SIG-M5 (cell line): ENCODE results near the gene CABP2.
"Not testable (repeated sequence)": the region's sequence is repeated elsewhere in the genome, so short reads cannot be mapped to it uniquely, and the experiment has no call there.

Experiments used
- DNase-seq: peaks from one replicate; lab custom pipeline; 2025; lab: John Stamatoyannopoulos, UW

CABP2 gene

DNA sequence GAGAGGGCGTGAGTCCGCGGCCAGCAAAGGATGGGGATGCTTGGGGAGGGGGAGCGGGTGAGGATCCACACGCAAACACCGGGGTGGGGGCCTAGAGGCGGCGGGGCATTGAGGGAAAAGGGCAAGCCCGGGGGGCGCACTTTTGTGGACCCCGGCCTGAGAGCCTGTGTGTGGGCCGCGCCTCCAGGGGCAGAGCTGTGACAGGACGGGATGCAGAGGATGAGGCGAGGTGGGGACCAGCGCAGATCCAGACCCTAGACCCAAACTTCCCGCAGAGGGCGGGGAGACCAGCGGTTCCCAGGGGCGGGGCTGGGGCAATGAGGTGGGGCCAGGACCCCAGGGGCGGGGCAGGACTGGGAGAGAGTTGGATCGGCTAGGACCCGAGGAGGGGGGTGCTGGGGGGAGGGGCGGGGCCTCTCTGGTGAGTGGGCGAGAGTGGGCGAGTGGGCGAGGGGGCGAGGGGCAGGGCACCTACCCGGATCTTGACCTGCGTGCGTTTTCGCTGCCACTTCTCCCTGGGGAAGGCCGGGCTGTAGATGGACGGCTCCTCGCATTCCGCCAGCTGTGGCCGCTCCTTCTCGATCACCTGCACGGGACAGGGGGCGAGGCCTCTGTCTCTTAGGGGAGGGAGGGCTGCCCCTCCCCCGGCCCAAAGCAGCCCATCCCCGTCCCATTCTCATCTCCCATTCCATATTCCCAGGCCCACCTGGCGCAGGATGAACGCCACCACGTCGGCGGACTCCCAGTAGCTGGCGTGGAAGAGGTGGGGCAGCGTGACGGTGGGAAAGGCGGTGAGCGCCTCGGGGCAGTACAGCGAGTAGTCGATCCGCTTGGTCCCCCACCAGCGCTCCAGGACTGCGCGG lies 28.6 kb downstream of the CABP2 start:
- DNase-seq, result no peak

DNA sequence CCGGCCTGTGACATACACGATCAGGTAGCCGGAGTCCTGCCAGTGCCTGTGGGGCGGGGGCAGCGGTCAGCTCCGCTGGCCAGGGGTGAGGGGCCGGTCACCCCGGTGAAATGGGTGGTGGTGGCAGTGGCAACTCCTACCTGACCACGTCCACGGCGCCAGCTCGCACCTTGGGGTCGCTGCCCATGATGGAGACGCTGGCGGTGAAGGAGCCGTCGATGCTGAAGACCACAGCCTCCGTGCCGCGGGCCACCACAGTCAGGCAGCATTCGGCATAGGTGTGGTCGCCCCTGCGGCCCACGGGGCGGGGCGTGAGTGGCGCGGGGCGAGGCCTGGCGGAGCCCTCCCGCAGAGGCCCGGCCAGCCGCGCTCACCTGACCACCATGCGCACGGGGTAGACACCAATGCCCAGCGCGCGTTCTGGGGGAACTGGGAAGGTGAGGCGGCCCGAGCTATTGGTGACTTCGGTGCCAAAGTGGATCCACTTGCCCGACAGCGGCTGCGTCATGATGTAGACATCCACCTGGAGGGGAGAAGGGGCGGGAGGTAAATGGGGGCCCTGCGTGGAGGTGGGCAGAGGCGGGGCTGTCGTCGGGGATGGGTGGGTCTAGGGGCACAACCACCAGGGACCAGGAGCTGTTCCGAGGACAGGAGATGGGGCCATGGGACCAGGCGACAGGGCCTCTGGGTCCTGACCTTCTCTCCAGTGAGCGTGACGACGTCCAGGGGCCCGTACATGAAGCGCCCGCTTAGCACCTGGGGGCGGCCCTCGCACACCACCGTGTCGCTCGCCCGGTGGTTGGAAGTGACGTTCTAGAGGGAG lies 29.5 kb downstream of the CABP2 start:
- no peak for DNase-seq

DNA sequence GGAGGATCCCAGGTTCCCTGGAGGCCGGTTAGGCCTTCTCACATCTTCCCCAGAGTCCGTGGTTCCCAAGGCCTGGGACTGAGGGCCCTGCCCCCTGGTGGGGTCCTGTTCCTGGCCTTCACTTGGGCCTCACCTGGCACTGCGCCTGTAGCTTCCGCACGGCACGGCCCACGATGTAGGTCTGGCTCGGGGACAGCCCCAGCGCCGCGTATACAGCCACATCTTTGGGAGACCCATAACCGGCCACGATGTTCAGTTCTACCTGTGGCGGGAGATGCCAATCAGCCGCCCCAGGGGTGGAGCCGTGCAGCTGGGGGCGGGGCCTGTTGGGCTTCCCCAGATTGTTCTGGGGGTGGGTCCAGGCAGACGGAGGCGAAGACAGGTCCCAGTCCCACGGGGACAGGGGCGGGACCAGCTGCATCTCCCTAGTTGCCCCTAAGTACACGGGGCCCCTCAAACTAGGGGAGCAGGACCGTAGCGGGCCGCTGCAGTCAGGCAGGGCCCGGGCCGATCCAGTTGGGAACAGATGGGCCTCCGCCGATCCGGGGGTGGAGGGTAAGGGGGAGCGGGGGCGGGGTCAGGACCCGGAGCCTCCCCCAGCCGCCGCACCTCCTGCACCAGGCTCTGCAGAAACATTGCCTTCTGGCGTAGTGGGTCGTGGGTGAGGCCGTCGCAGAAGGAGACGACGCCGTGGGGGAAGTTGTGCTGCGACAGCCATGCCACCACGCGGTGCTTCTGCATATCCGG lies 30.3 kb downstream of the CABP2 start:
- DNase-seq, result no peak

DNA sequence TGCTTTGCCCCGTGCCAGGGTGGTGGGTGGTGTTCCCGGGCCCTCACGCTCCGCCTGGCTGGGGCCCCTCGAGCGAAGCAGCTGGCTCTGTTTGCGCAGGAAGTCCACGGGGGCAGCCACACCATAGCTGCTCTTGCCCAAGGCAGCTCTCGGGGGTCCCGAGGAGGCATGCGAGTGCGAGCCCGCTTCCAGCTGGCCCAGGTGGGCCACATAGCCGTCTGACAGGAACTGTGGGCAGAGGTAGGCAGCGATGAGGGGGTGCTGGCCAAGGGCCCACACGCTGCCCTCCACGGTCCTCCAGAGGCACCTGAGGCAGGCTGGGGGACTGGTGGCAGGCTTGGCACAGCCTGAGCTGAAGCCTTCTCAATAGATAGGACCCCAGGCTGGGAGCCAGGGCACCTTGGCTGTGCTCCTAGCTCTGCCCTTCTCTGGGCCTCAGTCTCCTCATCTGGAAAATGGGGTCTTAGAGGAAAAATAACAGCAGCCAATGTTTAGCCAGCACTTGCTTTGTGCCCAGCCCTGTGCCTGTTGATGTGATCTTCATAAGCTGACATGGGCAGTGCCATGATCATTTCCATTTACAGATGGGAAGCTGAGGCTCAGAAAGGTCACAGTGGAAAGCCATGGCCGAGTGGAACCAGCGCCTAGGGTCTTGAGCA lies 31.0 kb downstream of the CABP2 start:
- DNase-seq, result no peak

DNA sequence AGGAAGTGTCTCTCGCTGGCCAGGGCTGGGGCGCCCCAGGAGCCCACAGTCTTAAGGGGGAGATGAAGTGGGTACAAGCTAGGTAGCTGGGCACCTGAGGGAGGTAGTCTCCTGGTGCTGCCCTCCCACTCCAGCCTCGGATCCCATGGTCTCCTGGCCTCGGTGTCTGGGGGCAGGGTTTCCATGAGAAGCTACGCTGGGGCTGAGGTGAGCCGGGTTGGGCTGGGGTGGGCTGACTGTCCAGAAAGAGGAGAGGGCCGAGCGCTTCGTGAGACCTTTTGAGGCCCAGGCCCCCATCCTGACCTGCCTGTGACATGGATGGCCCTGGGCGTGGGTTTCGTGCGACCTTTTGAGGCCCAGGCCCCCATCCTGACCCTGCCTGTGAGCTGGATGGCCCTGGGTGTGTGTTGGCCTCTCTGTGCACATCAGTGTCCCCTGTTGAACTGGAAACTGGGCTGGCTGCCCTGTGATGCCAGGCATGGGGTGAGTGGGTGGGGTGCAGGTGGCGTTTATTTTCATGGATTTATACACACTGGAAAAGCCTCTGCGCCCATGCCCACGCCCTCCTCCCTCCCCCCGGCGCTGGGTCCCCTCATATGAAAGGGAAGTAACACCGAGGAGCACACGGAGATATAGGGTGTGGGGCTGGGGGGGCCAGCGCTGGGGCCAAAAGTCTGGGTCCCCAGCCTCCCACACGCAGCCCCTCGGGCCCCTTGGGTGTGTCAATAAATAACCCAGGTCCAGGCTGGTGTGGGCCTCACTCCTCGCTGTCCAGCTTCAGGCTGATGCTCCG lies 31.8 kb downstream of the CABP2 start:
- DNase-seq, result no peak

DNA sequence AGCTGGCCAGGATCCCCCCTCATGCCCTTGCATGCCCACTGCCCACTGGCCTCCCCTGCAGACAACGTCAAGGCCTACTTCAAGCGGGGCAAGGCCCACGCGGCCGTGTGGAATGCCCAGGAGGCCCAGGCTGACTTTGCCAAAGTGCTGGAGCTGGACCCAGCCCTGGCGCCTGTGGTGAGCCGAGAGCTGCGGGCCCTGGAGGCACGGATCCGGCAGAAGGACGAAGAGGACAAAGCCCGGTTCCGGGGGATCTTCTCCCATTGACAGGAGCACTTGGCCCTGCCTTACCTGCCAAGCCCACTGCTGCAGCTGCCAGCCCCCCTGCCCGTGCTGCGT lies 32.5 kb downstream of the CABP2 start:
- no peak for DNase-seq

DNA sequence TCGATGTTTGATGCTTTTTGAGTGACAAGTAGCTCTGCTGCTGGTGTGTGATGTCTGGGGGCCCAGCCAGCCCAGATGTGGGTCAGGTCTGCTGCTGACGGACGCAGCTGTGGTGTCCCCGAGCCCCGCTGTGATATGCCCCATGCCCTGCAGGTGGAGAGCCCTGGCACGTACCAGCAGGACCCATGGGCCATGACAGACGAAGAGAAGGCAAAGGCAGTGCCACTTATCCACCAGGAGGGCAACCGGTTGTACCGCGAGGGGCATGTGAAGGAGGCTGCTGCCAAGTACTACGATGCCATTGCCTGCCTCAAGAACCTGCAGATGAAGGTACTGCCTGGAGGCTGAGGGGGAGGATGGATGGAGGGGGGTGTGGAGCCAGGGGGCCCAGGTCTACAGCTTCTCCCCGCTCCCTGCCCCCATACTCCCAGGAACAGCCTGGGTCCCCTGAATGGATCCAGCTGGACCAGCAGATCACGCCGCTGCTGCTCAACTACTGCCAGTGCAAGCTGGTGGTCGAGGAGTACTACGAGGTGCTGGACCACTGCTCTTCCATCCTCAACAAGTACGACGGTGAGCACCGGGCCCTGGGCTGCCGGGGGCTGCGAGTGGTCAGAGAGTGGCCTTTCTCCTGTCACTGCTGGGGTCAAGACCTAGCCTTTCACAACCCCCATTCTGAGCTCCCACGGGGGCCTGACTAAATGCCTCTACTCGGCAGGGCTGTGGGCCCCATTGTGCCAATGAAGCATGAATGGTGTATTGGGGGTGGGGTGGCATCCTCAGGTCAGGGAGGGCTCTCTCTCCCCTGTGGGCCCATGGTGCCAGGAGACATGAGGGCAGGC lies 33.1 kb downstream of the CABP2 start:
- no peak for DNase-seq

DNA sequence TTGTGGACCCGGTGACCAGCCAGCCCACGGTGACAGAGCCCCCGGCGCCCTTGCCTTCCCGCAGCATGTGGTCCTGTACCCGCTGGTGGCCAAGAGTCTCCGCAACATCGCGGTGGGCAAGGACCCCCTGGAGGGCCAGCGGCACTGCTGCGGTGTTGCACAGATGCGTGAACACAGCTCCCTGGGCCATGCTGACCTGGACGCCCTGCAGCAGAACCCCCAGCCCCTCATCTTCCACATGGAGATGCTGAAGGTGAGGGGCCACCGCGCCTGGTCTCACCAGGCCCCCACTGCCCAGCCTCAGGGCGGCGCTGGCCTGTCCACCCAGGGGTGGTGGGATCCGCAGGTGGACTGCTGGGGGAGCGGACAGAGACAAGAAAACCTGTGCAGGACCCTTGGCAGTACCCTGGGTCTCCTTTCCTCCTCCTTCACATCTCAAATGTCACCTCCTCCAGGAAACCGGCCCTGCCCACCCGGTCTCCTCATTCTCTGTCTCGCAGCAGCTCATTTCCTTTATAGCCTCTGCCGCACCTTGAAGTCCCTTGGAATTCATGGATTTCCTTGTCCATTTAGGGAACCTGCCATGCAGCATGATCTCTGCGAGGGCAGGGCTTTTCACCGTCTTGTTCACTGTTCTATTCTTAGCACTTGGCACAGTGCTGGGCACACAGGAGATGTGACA lies 33.9 kb downstream of the CABP2 start:
- DNase-seq, result no peak

DNA sequence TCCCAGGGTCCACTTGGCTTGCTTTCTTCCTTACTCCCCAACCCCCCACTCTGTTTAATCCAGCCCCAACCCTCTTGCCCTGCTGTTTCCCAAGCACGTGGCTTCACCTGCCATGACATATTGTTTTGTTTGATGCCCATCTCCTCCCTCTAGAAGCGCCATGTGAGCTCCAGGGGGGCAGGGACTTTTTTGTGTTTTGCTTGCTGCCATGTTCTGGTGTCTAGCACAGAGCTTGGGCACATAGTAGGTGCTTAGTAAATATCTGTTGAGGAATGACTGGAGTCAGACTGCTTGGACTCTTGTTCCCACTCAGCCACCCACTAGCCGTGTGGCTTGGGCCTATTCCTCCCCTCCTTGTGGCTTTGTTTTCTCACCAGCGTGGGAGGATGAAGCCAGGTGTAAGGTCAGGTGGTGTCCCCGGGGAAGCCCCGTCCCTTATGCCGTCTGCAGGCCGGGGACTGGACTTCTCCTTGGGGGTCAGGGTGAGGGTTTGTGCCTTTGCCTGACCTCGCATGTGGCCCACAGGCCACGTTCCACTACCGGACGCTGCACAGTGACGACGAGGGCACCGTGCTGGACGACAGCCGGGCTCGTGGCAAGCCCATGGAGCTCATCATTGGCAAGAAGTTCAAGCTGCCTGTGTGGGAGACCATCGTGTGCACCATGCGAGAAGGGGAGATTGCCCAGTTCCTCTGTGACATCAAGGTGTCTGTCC lies 36.6 kb downstream of the CABP2 start:
- no peak for DNase-seq

DNA sequence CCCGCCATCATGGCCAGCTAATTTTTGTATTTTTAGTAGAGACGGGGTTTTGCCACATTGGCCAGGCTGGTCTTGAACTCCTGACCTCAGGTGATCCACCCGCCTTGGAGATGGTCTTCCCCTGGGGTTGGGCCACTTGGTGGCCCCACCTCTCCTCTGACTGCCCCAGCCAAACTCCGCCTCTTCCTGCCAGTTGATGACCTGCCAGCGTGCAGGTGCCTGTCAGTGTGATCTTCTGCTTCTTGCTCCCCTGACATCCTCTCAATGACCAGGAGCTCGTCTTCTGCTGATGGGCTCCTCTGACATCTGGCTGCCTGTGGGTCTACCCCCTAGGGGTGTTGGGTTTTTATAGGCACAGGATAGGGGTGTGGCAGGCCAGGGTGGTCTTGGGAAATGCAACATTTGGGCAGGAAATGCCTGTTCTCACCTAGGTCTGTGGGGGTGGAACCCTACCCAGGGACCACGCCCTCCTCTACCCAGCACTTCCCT lies 37.3 kb downstream of the CABP2 start:
- DNase-seq, result not testable (repeated sequence)

DNA sequence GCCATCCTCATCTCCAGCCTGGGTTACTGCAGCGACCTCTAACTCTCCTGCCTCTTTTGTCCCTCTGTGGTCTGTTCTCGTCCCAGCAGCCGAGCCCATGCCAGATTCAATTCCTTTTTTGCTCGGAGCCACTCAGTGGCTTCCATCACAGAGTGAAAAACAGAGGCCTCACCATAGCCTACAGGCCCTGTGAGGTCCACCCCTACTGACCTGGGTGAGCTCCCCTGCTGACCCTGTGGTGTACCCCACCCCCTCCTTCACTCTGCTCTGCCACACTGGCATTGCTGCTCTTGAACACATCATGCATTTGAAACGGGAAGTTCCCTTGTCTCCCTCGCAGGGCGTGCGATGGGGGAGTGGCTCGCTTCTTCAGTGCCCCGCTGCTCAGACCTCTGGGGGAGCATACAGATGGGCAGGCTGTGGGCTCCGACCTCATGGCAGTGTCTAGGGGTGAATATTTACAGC lies 38.4 kb downstream of the CABP2 start:
- DNase-seq, result no peak

DNA sequence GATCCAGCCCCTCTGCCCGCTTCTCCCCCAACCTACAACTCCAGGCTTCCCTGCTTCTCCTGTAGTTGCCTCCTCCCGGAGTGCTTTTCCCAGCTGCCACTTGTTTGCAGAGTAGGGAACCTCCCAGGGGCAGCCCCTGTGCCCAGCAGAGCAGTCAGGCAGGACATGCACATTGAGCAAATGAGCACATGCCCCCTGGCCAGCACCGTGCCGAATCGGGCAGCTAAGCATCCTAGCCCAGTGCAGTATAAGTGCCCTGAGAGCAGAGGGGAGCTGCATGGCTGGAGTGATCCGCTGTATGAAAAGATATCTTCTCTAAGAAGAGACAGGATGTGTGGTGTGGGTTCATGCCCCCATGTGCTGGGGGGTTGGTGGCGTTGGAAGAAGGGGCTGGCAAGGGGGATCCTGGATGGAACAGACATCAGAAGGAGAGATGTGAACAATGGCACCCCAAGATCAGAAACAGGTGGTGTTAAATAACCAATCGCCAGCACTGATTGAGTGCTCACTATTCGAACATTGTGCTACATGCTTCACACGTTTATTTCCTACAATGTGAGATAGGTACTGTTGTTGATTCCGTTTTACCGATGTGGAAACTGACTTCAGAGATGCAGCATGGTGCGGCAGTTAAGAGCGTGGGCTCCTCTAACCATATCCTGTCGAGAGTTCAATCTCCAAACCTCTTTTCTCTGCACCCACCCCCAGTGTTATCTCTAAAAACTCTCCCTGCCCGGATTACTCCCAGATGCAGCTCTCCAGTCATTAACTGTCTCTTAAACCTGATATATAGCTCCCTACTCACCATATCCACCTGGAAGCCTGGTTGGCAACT lies 39.2 kb downstream of the CABP2 start:
- DNase-seq, result no peak

DNA sequence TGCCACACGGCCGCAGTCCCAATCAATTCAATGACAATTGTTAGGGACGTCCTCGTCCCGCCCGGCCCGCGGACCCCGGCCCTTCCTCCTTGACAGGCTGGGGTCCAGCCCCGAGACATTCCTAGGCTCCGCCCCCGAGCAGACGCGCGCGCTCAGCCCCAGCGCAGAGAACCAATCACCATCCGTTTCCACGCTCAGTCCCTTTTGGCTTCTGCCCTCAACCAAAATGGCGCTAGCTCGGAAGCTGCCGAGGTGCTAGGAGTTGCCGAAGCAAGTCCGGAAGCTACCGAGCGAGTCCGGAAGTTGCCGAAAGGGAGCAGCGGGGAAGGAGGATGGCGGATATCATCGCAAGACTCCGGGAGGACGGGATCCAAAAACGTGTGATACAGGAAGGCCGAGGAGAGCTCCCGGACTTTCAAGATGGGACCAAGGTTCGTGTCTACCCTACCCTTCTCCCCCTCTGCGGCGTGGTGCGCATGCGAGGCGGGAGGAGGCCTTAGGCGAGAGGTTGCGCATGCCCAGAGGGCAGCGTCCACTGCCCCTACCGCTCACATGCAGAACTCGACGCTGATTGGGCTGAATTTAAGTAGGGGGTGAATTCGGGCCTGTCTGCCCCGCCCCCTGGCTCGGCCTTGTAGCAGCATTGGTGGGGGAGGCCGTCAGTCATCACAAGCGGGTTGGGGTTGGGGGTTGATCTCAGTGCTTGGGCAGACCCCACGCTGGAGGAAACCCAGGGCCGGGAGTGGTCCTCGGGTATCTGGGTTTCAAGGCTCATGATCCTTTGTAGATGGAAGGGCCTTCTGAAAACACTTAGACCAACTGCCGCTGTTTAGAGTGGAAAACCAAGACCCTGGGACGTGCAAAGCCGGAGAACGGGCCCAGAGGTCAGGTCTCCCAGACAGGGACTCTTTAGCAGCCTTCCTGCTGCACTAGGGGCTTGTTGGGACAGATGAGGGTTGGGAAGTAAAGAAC lies 40.1 kb downstream of the CABP2 start, which contains the start of gene AIP:
Gene AIP, plus strand, starts transcription at position 200 of the 972 bp plus-strand sequence. Its CDS starts 133 bp downstream, at position 333.
- peak; percentile 80 for DNase-seq

DNA sequence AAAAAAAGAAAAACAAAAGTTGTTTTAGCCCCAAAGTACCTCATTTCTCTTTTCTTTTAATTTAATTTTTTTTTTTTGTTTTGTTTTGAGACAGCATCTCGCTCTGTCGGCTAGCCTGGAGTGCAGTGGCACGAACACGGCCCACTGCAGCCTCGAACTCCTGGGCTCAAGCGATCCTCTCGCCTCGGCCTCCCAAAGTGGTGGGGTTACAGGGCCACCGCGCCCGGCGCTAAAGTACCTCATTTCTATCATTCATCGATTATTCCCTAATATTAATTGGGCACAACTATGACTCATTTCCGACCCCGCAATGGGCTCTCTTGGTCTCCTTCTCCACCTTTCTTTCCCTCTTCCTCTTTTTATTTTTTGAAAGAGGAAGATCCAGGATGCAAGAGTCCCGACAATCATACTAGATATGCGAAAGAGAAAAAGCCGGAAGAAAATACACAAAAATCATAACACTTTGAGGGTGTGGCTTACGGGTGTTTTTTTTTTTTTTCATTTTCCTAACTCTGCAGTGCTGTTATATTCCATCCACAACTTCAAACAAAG lies 40.9 kb downstream of the CABP2 start:
- peak; percentile 69 for DNase-seq

DNA sequence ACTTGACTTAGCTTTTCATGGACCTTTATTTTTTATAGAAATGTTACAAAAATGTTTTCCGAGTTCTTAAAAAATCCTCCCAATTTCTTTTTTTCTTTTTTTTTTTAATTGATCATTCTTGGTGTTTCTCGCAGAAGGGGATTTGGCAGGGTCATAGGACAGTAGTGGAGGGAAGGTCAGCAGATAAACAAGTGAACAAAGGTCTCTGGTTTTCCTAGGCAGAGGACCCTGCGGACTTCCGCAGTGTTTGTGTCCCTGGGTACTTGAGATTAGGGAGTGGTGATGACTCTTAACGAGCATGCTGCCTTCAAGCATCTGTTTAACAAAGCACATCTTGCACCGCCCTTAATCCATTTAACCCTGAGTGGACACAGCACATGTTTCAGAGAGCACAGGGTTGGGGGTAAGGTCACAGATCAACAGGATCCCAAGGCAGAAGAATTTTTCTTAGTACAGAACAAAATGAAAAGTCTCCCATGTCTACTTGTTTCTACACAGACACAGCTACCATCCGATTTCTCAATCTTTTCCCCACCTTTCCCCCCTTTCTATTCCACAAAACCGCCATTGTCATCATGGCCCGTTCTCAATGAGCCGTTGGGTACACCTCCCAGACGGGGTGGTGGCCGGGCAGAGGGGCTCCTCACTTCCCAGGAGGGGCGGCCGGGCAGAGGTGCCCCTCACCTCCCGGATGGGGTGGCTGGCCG lies 45.7 kb downstream of the CABP2 start:
- DNase-seq, result not testable (repeated sequence)
